Measurements from ENCODE around the gene NPC2. TPM values are rescaled to one million over a fixed set of nuclear protein-coding genes. Genes with fewer than 3 reads are reported as not detected.

NPC2 gene
- total RNA-seq, 2 experiments from 2014 or later = 32.5 to 36.8 TPM

- Mint-ChIP-seq H3K9me3 (no peaks in the 10 kb centered on the region), H3K4me1 (ENCODE audit: low read depth) (peaks cover 6% of the 10 kb centered on the region), H3K4me3 (no peak overlapping the region), H3K36me3 (ENCODE audit: low read depth) (no peaks in the 10 kb centered on the region), H3K27me3 (peaks cover 23% of the 10 kb centered on the region), H3K27ac (no peak overlapping the region)
- Histone ChIP-seq H3K4me3 (ENCODE audit: low read length) (no peak overlapping the region), H3K9me3 (ENCODE audit: control insufficient read depth in 1 of 2, insufficient read depth in 1 of 2, low read length in 2 of 2) (no peaks in the 10 kb centered on the region), H3K27me3 (ENCODE audit: control insufficient read depth in 1 of 2, insufficient read depth in 2 of 2, low read length in 2 of 2) (peaks cover 0 to 11% of the 10 kb centered on the region in 2 experiments), H3K36me3 (ENCODE audit: insufficient read depth, low read length) (no peaks in the 10 kb centered on the region), H3K4me1 (ENCODE audit: insufficient read depth, low read length) (peaks cover 9% of the 10 kb centered on the region), H3K27ac (ENCODE audit: low read depth in 1 of 2, low read length in 2 of 2) (no peak overlapping the region)
- no peak for TF ChIP-seq CTCF (IDR thresholded peaks at IDR 0.05)
- ATAC-seq (ENCODE audit: poor library complexity) (no peak), DNase-seq (peak in 1 of 14 experiments; percentile 25)
- ChIA-PET CTCF (no interaction called here), POLR2A (no interaction called here)
- intact Hi-C loops (cut with DNase I, micrococcal nuclease) = no loop called here
Measured at GRCh38 chr14:74510959-74511409, 17.9 kb upstream of the NPC2 start.

- ChIA-PET CTCF (no interaction called here), POLR2A (no interaction called here)
- DNase-seq = peak in 1 of 14 experiments; percentile 29
Measured at GRCh38 chr14:74510223-74510931, 17.3 kb upstream of the NPC2 start.

GRCh38 chr14:74509587-74510222 is 16.6 kb upstream of the NPC2 start:
- ATAC-seq (ENCODE audit: poor library complexity) = no peak
- peaks cover 3% of the 10 kb centered on the region for H3K4me1 Mint-ChIP-seq (ENCODE audit: low read depth)
- CTCF ChIA-PET = no interaction called here
- no peak for TF ChIP-seq CTCF (IDR thresholded peaks at IDR 0.05)
- no peaks in the 10 kb centered on the region for H3K9me3 ChIP-seq (ENCODE audit: control insufficient read depth in 1 of 2, insufficient read depth in 1 of 2, low read length in 2 of 2)
- peaks cover 5% of the 10 kb centered on the region for H3K4me1 ChIP-seq (ENCODE audit: insufficient read depth, low read length)
- H3K27me3 Mint-ChIP-seq = peaks cover 20% of the 10 kb centered on the region
- POLR2A ChIA-PET = no interaction called here
- H3K27me3 ChIP-seq (ENCODE audit: control insufficient read depth in 1 of 2, insufficient read depth in 2 of 2, low read length in 2 of 2) = peaks cover 0 to 11% of the 10 kb centered on the region in 2 experiments
- H3K27ac Mint-ChIP-seq = no peak overlapping the region
- DNase-seq = peak in 1 of 14 experiments; percentile 26
- H3K36me3 ChIP-seq (ENCODE audit: insufficient read depth, low read length) = no peaks in the 10 kb centered on the region
- H3K9me3 Mint-ChIP-seq = no peaks in the 10 kb centered on the region
- H3K4me3 ChIP-seq (ENCODE audit: low read length) = no peak overlapping the region
- no peak overlapping the region for H3K27ac ChIP-seq (ENCODE audit: low read depth in 1 of 2, low read length in 2 of 2)
- H3K36me3 Mint-ChIP-seq (ENCODE audit: low read depth) = no peaks in the 10 kb centered on the region
- intact Hi-C loops (cut with DNase I, micrococcal nuclease) = no loop called here
- H3K4me3 Mint-ChIP-seq = no peak overlapping the region

More at GRCh38 chr14:74510223-74510931, 17.3 kb upstream of the NPC2 start:
- H3K4me1 ChIP-seq (ENCODE audit: insufficient read depth, low read length) = peaks cover 9% of the 10 kb centered on the region
- no peaks in the 10 kb centered on the region for H3K36me3 ChIP-seq (ENCODE audit: insufficient read depth, low read length)
- Mint-ChIP-seq H3K9me3 (no peaks in the 10 kb centered on the region), H3K36me3 (ENCODE audit: low read depth) (no peaks in the 10 kb centered on the region), H3K27ac (no peak overlapping the region), H3K4me3 (no peak overlapping the region), H3K27me3 (peaks cover 23% of the 10 kb centered on the region), H3K4me1 (ENCODE audit: low read depth) (peaks cover 6% of the 10 kb centered on the region)
- no peak overlapping the region for H3K27ac ChIP-seq (ENCODE audit: low read depth in 1 of 2, low read length in 2 of 2)
- no peaks in the 10 kb centered on the region for H3K9me3 ChIP-seq (ENCODE audit: control insufficient read depth in 1 of 2, insufficient read depth in 1 of 2, low read length in 2 of 2)
- no peak overlapping the region for H3K4me3 ChIP-seq (ENCODE audit: low read length)
- peaks cover 0 to 11% of the 10 kb centered on the region in 2 experiments for H3K27me3 ChIP-seq (ENCODE audit: control insufficient read depth in 1 of 2, insufficient read depth in 2 of 2, low read length in 2 of 2)
- intact Hi-C loops (cut with DNase I, micrococcal nuclease) = no loop called here
- TF ChIP-seq CTCF (IDR thresholded peaks at IDR 0.05) = no peak
- ATAC-seq (ENCODE audit: poor library complexity) = no peak

All from CD4-positive, alpha-beta T cell (primary cell).